ENCODE measurements around the gene MAP3K12. TPM values are rescaled to one million over a fixed set of nuclear protein-coding genes. Genes with fewer than 3 reads are reported as not detected.

MAP3K12 gene
- total and polyA plus RNA-seq, 2 donors (not counting 1 experiment from before 2014, with no cell fraction given) = 31.6 to 40.8 TPM

- H2AFZ ChIP-seq (ENCODE audit: low read length) = no peak overlapping the region
- peak; percentile 25 to 54 for DNase-seq (ENCODE audit: low read depth in 2 of 2)
- H3K79me2 ChIP-seq (ENCODE audit: control insufficient read depth, insufficient read depth, low read length) = no peaks in the 10 kb centered on the region
- no peak overlapping the region for H3K4me2 ChIP-seq (ENCODE audit: extremely low read depth, insufficient read depth, low read length)
- peaks cover 14% of the 10 kb centered on the region for H3K36me3 ChIP-seq (ENCODE audit: control insufficient read depth, insufficient read depth, low read length)
- H3K9ac ChIP-seq (ENCODE audit: insufficient read depth, low read length) = no peak overlapping the region
- no peaks in the 10 kb centered on the region for H3K27me3 ChIP-seq (ENCODE audit: control insufficient read depth, insufficient read depth, low read length)
- no peaks in the 10 kb centered on the region for H3K9me3 ChIP-seq (ENCODE audit: control insufficient read depth, insufficient read depth, low read depth, low read length)
- TF ChIP-seq, protein P1, sequence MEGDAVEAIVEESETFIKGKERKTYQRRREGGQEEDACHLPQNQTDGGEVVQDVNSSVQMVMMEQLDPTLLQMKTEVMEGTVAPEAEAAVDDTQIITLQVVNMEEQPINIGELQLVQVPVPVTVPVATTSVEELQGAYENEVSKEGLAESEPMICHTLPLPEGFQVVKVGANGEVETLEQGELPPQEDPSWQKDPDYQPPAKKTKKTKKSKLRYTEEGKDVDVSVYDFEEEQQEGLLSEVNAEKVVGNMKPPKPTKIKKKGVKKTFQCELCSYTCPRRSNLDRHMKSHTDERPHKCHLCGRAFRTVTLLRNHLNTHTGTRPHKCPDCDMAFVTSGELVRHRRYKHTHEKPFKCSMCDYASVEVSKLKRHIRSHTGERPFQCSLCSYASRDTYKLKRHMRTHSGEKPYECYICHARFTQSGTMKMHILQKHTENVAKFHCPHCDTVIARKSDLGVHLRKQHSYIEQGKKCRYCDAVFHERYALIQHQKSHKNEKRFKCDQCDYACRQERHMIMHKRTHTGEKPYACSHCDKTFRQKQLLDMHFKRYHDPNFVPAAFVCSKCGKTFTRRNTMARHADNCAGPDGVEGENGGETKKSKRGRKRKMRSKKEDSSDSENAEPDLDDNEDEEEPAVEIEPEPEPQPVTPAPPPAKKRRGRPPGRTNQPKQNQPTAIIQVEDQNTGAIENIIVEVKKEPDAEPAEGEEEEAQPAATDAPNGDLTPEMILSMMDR (conservative IDR thresholded peaks at IDR 0.05 in 1 of 2, IDR thresholded peaks at IDR 0.05 in 1 of 2; ENCODE audit: low read depth in 1 of 2, low read length in 2 of 2) = no peak
- TF ChIP-seq EZH2 (IDR thresholded peaks at IDR 0.05; ENCODE audit: low read length, missing control alignments) = no peak
- no peaks in the 10 kb centered on the region for H3K4me1 ChIP-seq (ENCODE audit: control insufficient read depth, extremely low read depth, insufficient read depth, low read length)
- H3K27ac ChIP-seq (ENCODE audit: insufficient read depth, low read length) = no peak overlapping the region
- H3K4me3 ChIP-seq (replicated peaks in 1 of 4; ENCODE audit: control extremely low read depth in 1 of 4, insufficient read depth in 1 of 4, low read depth in 3 of 4, low read length in 4 of 4) = no peak overlapping the region
- no peaks in the 10 kb centered on the region for H4K20me1 ChIP-seq (ENCODE audit: control insufficient read depth, extremely low read depth, insufficient read depth, low read length)
Observed at GRCh38 chr12:53530920-53531319, 31.7 kb upstream of the MAP3K12 start.

- Histone ChIP-seq H3K27me3 (ENCODE audit: control insufficient read depth, insufficient read depth, low read length) (no peaks in the 10 kb centered on the region), H3K79me2 (ENCODE audit: control insufficient read depth, insufficient read depth, low read length) (no peaks in the 10 kb centered on the region), H4K20me1 (ENCODE audit: control insufficient read depth, extremely low read depth, insufficient read depth, low read length) (no peaks in the 10 kb centered on the region), H3K4me3 (replicated peaks in 1 of 4; ENCODE audit: control extremely low read depth in 1 of 4, insufficient read depth in 1 of 4, low read depth in 3 of 4, low read length in 4 of 4) (no peak overlapping the region), H3K36me3 (ENCODE audit: control insufficient read depth, insufficient read depth, low read length) (peaks cover 11% of the 10 kb centered on the region), H3K4me2 (ENCODE audit: extremely low read depth, insufficient read depth, low read length) (no peak overlapping the region), H3K4me1 (ENCODE audit: control insufficient read depth, extremely low read depth, insufficient read depth, low read length) (no peaks in the 10 kb centered on the region), H3K27ac (ENCODE audit: insufficient read depth, low read length) (no peak overlapping the region), H2AFZ (ENCODE audit: low read length) (no peak overlapping the region), H3K9ac (ENCODE audit: insufficient read depth, low read length) (no peak overlapping the region), H3K9me3 (ENCODE audit: control insufficient read depth, insufficient read depth, low read depth, low read length) (no peaks in the 10 kb centered on the region)
- TF ChIP-seq, protein P1 (conservative IDR thresholded peaks at IDR 0.05 in 1 of 2, IDR thresholded peaks at IDR 0.05 in 1 of 2; ENCODE audit: low read depth in 1 of 2, low read length in 2 of 2) = no peak
- TF ChIP-seq EZH2 (IDR thresholded peaks at IDR 0.05; ENCODE audit: low read length, missing control alignments) = no peak
- DNase-seq (ENCODE audit: low read depth in 2 of 2) = no peak
Observed at GRCh38 chr12:53530061-53530460, 30.8 kb upstream of the MAP3K12 start.

DNA sequence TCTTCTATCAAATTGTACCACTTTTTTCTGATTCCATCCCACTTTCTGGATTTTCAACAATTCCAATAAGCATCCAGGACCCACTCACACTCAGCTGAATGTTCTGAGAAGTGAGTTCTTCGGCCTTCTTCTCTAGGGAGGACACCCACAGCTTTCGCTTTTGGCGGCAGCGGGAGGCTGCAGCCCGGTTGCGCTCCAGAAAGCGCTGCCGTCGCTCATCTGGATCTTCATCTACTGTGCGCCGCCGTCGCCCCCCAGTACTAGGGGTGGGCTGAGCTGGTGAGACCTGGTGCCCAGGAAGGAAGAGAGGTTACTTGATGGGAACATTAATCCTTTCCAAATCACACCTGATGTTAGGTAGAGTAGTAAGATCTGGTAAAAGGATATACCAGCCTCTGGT is 25.2 kb upstream of the MAP3K12 start:
- Histone ChIP-seq H3K4me2 (ENCODE audit: extremely low read depth, insufficient read depth, low read length) (no peak overlapping the region), H4K20me1 (ENCODE audit: control insufficient read depth, extremely low read depth, insufficient read depth, low read length) (no peaks in the 10 kb centered on the region), H3K27ac (ENCODE audit: insufficient read depth, low read length) (no peak overlapping the region), H3K9ac (ENCODE audit: insufficient read depth, low read length) (no peak overlapping the region), H3K36me3 (ENCODE audit: control insufficient read depth, insufficient read depth, low read length) (peaks cover 9% of the 10 kb centered on the region), H2AFZ (ENCODE audit: low read length) (no peak overlapping the region), H3K9me3 (ENCODE audit: control insufficient read depth, insufficient read depth, low read depth, low read length) (no peaks in the 10 kb centered on the region), H3K4me3 (replicated peaks in 1 of 4; ENCODE audit: control extremely low read depth in 1 of 4, insufficient read depth in 1 of 4, low read depth in 3 of 4, low read length in 4 of 4) (no peak overlapping the region), H3K27me3 (ENCODE audit: control insufficient read depth, insufficient read depth, low read length) (no peaks in the 10 kb centered on the region), H3K79me2 (ENCODE audit: control insufficient read depth, insufficient read depth, low read length) (no peaks in the 10 kb centered on the region), H3K4me1 (ENCODE audit: control insufficient read depth, extremely low read depth, insufficient read depth, low read length) (no peaks in the 10 kb centered on the region)
- TF ChIP-seq EZH2 (IDR thresholded peaks at IDR 0.05; ENCODE audit: low read length, missing control alignments) = no peak
- DNase-seq (ENCODE audit: low read depth in 2 of 2) = no peak

Measured in fibroblast of lung (primary cell).